CD14-positive monocyte (primary cell): Measurements from ENCODE around the gene DGKH. TPM values are rescaled to one million over a fixed set of nuclear protein-coding genes. Genes with fewer than 3 reads are reported as not detected.

Experiments used
- DNase-seq, 3 donors: peaks; one replicate each; pipeline ENCODE4 v3.0.0-alpha.2; 2011 to 2022
- H2AFZ ChIP-seq: 2 replicates; pipeline ENCODE4 v1.6.0; 2012; ENCODE audit warnings: mild to moderate bottlenecking, low read depth, low read length, inconsistent platforms; ENCODE audit not compliant: insufficient read depth, poor library complexity, severe bottlenecking
- H3K27ac ChIP-seq, 2 donors: 1 replicate in 1 of 2; 2 replicates in 1 of 2; pipeline ENCODE4 v1.5.1; 2012 to 2013; ENCODE audit warnings: low read length in 2 of 2, control low read depth in 1 of 2, inconsistent platforms in 1 of 2, low read depth in 1 of 2, mild to moderate bottlenecking in 1 of 2
- H3K27me3 ChIP-seq, 2 donors: one replicate each; pipeline versions ENCODE4 v1.6.0 to v1.6.1; 2011 to 2013; ENCODE audit warnings: low read length in 2 of 2; ENCODE audit not compliant: control insufficient read depth in 2 of 2, insufficient read depth in 2 of 2
- H3K36me3 ChIP-seq, 2 donors: replicated peaks in 1 of 2; 1 replicate in 1 of 2; 2 replicates in 1 of 2; pipeline versions ENCODE4 v1.5.1 to v1.6.1; 2012 to 2013; ENCODE audit warnings: low read length in 2 of 2, control low read depth in 1 of 2, inconsistent platforms in 1 of 2, mild to moderate bottlenecking in 1 of 2; ENCODE audit not compliant: insufficient read depth in 2 of 2, control insufficient read depth in 1 of 2
- H3K4me1 ChIP-seq, 2 donors: 1 replicate in 1 of 2; 2 replicates in 1 of 2; pipeline versions ENCODE4 v1.5.1 to v1.6.1; 2012 to 2013; ENCODE audit warnings: low read length in 2 of 2, control low read depth in 1 of 2, inconsistent platforms in 1 of 2, mild to moderate bottlenecking in 1 of 2, moderate library complexity in 1 of 2; ENCODE audit not compliant: insufficient read depth in 2 of 2, control insufficient read depth in 1 of 2
- H3K4me2 ChIP-seq: replicated peaks from 2 replicates; pipeline ENCODE3; 2012; ENCODE audit warnings: low read length, moderate library complexity, mild to moderate bottlenecking; ENCODE audit not compliant: poor library complexity, severe bottlenecking; ENCODE audit errors: extremely low read depth
- H3K4me3 ChIP-seq, 3 experiments: fragments of 200-600 bp in 1 of 3; sonication (generic) in 1 of 3; replicated peaks in 1 of 3; 1 replicate in 2 of 3; 2 replicates in 1 of 3; pipeline ENCODE4 v1.5.1; 2011 to 2013; ENCODE audit warnings: low read length in 3 of 3, mild to moderate bottlenecking in 3 of 3, control low read depth in 2 of 3, low read depth in 2 of 3, inconsistent platforms in 1 of 3, moderate library complexity in 1 of 3
- H3K79me2 ChIP-seq: 2 replicates; pipeline ENCODE4 v1.6.0; 2012; ENCODE audit warnings: mild to moderate bottlenecking, control low read depth, inconsistent platforms, low read length, moderate library complexity; ENCODE audit not compliant: insufficient read depth
- H3K9ac ChIP-seq: 2 replicates; pipeline ENCODE4 v1.6.0; 2017; ENCODE audit warnings: low read length, mild to moderate bottlenecking; ENCODE audit not compliant: insufficient read depth, poor library complexity, severe bottlenecking
- H3K9me3 ChIP-seq, 2 donors: replicated peaks in 1 of 2; 1 replicate in 1 of 2; 2 replicates in 1 of 2; pipeline versions ENCODE4 v1.5.1 to v1.6.1; 2012 to 2013; ENCODE audit warnings: low read length in 2 of 2, control low read depth in 1 of 2; ENCODE audit not compliant: control insufficient read depth in 1 of 2, insufficient read depth in 1 of 2
- H4K20me1 ChIP-seq: 2 replicates; pipeline ENCODE4 v1.6.0; 2012; ENCODE audit warnings: mild to moderate bottlenecking, low read length, control low read depth, moderate library complexity; ENCODE audit not compliant: insufficient read depth
- H3K27ac Mint-ChIP-seq, 7 donors: one replicate each; pipeline ENCODE4 v1.8.0; 2020; ENCODE audit warnings: mild to moderate bottlenecking in 7 of 7, mixed read lengths in 7 of 7, moderate library complexity in 6 of 7, inconsistent platforms in 2 of 7
- H3K27me3 Mint-ChIP-seq, 3 donors: one replicate each; pipeline ENCODE4 v1.8.0; 2021 to 2022; ENCODE audit warnings: low read depth in 3 of 3, mild to moderate bottlenecking in 3 of 3, mixed read lengths in 3 of 3, moderate library complexity in 3 of 3, inconsistent platforms in 1 of 3
- H3K36me3 Mint-ChIP-seq, 2 donors: one replicate each; pipeline ENCODE4 v1.8.0; 2020; ENCODE audit warnings: mixed read lengths in 2 of 2, inconsistent platforms in 1 of 2, mild to moderate bottlenecking in 1 of 2
- H3K4me1 Mint-ChIP-seq: one replicate; pipeline ENCODE4 v1.8.0; 2020; ENCODE audit warnings: mild to moderate bottlenecking, mixed read lengths
- H3K4me3 Mint-ChIP-seq, 2 donors: one replicate each; pipeline ENCODE4 v1.8.0; 2020; ENCODE audit warnings: mild to moderate bottlenecking in 2 of 2, mixed read lengths in 2 of 2, moderate library complexity in 1 of 2
- H3K9me3 Mint-ChIP-seq, 7 donors: one replicate each; pipeline ENCODE4 v1.8.0; 2020 to 2022; ENCODE audit warnings: mixed read lengths in 7 of 7, mild to moderate bottlenecking in 6 of 7, moderate library complexity in 6 of 7, inconsistent platforms in 2 of 7
- WGBS: methylation state at CpG from one replicate; pipeline ENCODE4 v1.1.5; 2013; ENCODE audit warnings: missing lambda C conversion rate; ENCODE audit not compliant: insufficient coverage; 5-methylcytosine and 5-hydroxymethylcytosine counted together
- intact Hi-C, 2 donors: fragments of 100-400 bp; cut with micrococcal nuclease; formaldehyde crosslinking; loops; one replicate each; pipeline versions ENCODE4 v1.15.0 to v1.15.1; 2023
- polyA plus RNA-seq, 3 donors: library from polyadenylated mRNA; depleted of rRNA in 1 of 3; unstranded in 2 of 3; stranded (reverse) in 1 of 3; fragments of 300-500 nt in 2 of 3; fragments of >200 nt in 1 of 3; fragmentation: Illumina TruSeq in 2 of 3; gene quantifications; 1 replicate in 2 of 3; 2 replicates in 1 of 3; pipeline ENCODE4 v1.2.3, GENCODE V29; 2012 to 2021
- TF ChIP-seq, protein P1 (sequence below): fragments of 200-600 bp; IDR thresholded peaks from one replicate; pipeline ENCODE4 v1.8.0; 2022; ENCODE audit warnings: antibody characterized with exemption, mild to moderate bottlenecking

The DGKH gene
- polyA plus RNA-seq, 3 donors = 0.10 to 0.79 (median 0.15) TPM

DNA sequence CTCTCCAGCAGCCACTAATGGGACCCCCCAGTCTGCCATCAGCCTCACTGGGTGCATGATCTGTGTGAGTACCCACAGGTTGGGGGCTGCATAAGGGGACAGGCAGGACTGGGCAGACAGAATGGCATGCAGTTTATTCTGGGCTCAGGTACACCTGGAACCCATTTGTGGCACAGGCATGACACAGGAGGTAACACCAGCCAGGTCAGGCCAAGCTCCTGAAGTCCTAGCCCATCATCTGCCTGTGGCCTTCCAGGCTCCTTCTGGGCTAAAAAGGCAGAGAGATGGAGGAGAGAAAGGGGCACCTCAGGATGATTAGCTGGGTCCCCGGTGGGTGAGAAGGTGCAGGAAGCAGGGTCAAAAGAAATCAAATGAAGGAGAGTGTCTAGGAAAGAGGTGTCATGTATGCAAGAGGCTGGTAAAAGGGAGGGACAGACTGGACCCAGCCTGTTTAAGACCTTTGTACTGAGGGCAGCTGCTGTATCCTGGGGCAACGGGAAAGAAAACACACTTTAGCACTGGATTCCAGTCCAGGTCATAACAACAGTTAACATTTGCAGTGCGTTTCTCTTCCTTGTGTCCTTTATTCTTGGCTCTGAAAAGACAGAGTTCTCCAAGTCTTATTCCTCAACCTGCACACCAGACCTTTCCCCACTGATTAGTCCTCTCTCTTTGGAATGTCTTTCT is 20.2 kb upstream of the DGKH start:
- H3K4me1 Mint-ChIP-seq = no peaks in the 10 kb centered on the region

DNA sequence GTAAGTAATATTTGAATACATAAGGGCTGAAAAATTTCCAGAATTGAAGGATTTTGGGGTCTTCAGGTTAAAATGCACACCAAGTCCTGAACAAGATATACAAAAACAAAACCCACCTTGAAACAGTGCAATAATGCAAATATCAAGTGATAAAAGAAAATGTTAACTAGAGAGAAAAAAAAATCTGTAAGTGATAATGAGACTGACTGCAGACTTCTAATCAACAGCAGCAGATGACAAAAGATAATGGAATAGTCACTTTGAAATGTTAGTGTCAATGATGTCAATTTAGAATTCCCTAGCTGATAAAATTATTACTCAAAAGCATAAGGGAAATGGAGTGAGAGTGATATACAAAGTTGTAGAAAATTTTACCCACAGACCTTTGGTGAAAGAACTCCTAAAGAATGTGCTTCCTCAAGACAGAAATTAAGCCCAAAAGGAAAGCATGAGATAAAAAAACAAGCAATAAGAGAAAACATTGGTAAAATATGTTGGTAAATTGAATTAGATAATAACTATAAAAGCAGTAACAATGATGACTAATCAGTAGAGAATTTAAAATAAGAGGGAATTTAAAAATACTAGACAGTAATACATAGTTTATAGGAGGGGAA is 12.4 kb upstream of the DGKH start:
- Histone ChIP-seq H3K27ac (no peak overlapping the region), H3K4me2 (no peak overlapping the region), H3K27me3 (peaks cover 4 to 24% of the 10 kb centered on the region in 2 donors), H3K79me2 (no peaks in the 10 kb centered on the region), H4K20me1 (no peaks in the 10 kb centered on the region), H3K9me3 (peaks cover 4 to 7% of the 10 kb centered on the region in 2 donors), H2AFZ (no peak overlapping the region), H3K9ac (no peak overlapping the region), H3K36me3 (no peaks in the 10 kb centered on the region), H3K4me1 (peaks cover 11 to 13% of the 10 kb centered on the region in 2 donors), H3K4me3 (no peak overlapping the region)
- TF ChIP-seq, protein P1, sequence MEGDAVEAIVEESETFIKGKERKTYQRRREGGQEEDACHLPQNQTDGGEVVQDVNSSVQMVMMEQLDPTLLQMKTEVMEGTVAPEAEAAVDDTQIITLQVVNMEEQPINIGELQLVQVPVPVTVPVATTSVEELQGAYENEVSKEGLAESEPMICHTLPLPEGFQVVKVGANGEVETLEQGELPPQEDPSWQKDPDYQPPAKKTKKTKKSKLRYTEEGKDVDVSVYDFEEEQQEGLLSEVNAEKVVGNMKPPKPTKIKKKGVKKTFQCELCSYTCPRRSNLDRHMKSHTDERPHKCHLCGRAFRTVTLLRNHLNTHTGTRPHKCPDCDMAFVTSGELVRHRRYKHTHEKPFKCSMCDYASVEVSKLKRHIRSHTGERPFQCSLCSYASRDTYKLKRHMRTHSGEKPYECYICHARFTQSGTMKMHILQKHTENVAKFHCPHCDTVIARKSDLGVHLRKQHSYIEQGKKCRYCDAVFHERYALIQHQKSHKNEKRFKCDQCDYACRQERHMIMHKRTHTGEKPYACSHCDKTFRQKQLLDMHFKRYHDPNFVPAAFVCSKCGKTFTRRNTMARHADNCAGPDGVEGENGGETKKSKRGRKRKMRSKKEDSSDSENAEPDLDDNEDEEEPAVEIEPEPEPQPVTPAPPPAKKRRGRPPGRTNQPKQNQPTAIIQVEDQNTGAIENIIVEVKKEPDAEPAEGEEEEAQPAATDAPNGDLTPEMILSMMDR = no peak
- H3K27me3 Mint-ChIP-seq = peaks cover 13 to 29% (median 16%) of the 10 kb centered on the region in 3 donors
- H3K9me3 Mint-ChIP-seq = peaks cover 5 to 22% (median 10%) of the 10 kb centered on the region in 7 donors
- H3K36me3 Mint-ChIP-seq = peaks cover 6% of the 10 kb centered on the region in 2 donors
- no peak overlapping the region for H3K27ac Mint-ChIP-seq
- no peak overlapping the region for H3K4me3 Mint-ChIP-seq
- DNase-seq = no peak
- H3K4me1 Mint-ChIP-seq = peaks cover 9% of the 10 kb centered on the region
- intact Hi-C loops = no loop called here

More for the DNA sequence above, 20.2 kb upstream of the DGKH start:
- intact Hi-C loops = no loop called here
- H3K36me3 ChIP-seq = no peaks in the 10 kb centered on the region
- no peak overlapping the region for H3K4me3 ChIP-seq
- Mint-ChIP-seq H3K27ac (no peak overlapping the region), H3K9me3 (peaks cover 2 to 7% (median 3%) of the 10 kb centered on the region in 7 donors), H3K27me3 (peaks cover 0 to 5% (median 2%) of the 10 kb centered on the region in 3 donors), H3K4me3 (no peak overlapping the region), H3K36me3 (no peaks in the 10 kb centered on the region)
- no peak overlapping the region for H3K9ac ChIP-seq
- H3K9me3 ChIP-seq = peaks cover 0 to 2% of the 10 kb centered on the region in 2 donors
- no peaks in the 10 kb centered on the region for H4K20me1 ChIP-seq
- H3K27ac ChIP-seq = no peak overlapping the region
- H3K4me1 ChIP-seq = no peaks in the 10 kb centered on the region
- no peak overlapping the region for H3K4me2 ChIP-seq
- H3K27me3 ChIP-seq = no peaks in the 10 kb centered on the region
- TF ChIP-seq, protein P1 = no peak
- 82% methylated on average over 3 of the region's 3 CpGs for WGBS
- no peak overlapping the region for H2AFZ ChIP-seq
- no peaks in the 10 kb centered on the region for H3K79me2 ChIP-seq
- no peak for DNase-seq
